GM19238 (cell line): Measurements from ENCODE around the gene ADRA2B.
"Not testable (repeated sequence)": the region's sequence is repeated elsewhere in the genome, so short reads cannot be mapped to it uniquely, and the experiment has no call there.

Source experiments
- DNase-seq: peaks from one replicate; pipeline ENCODE4 v3.0.0; 2011; ENCODE audit warnings: low spot score; ENCODE audit not compliant: insufficient read length

The ADRA2B gene

GRCh38 chr2:96150791-96151594 is 34.6 kb upstream of the ADRA2B start:
- DNase-seq = no peak

- DNase-seq = no peak
These were observed 33.8 kb upstream of the ADRA2B start for GRCh38 chr2:96150007-96150640.

GRCh38 chr2:96148410-96149217 is 32.2 kb upstream of the ADRA2B start:
- DNase-seq = peak; percentile 72

- DNase-seq = no peak
These were observed 31.3 kb upstream of the ADRA2B start for GRCh38 chr2:96147593-96148201.

- DNase-seq = no peak
These were observed 30.7 kb upstream of the ADRA2B start for GRCh38 chr2:96146881-96147592.

- DNase-seq = peak; percentile 92
These were observed 29.9 kb upstream of the ADRA2B start for GRCh38 chr2:96146153-96146880.

- peak; percentile 38 for DNase-seq
These were observed 29.4 kb upstream of the ADRA2B start for GRCh38 chr2:96145848-96146152.

- DNase-seq = peak; percentile 99
These were observed 28.9 kb upstream of the ADRA2B start, which contains the start of gene DUSP2 for GRCh38 chr2:96145036-96145847. TSS of gene DUSP2 (minus strand) at chr2:96145440. CDS start at chr2:96145354, 86 bp downstream.

- no peak for DNase-seq
These were observed 28.2 kb upstream of the ADRA2B start for GRCh38 chr2:96144481-96145035.

- DNase-seq = no peak
These were observed 27.6 kb upstream of the ADRA2B start for GRCh38 chr2:96143848-96144480.

GRCh38 chr2:96143231-96143847 is 27.0 kb upstream of the ADRA2B start:
- no peak for DNase-seq

- DNase-seq = no peak
These were observed 26.1 kb upstream of the ADRA2B start for GRCh38 chr2:96142217-96143113.

GRCh38 chr2:96141624-96141967 is 25.2 kb upstream of the ADRA2B start:
- DNase-seq = not testable (repeated sequence)

- no peak for DNase-seq
These were observed 24.7 kb upstream of the ADRA2B start for GRCh38 chr2:96140941-96141623.

- no peak for DNase-seq
These were observed 22.9 kb upstream of the ADRA2B start for GRCh38 chr2:96139181-96139758.
